DOHH2 (cell line): ENCODE data around the gene SIAH1.
"Not testable (repeated sequence)": the region's sequence is repeated elsewhere in the genome, so short reads cannot be mapped to it uniquely, and the experiment has no call there.

Source experiments
- H3F3A ChIP-seq: fragments of 200-600 bp; sonication (generic), shearing (Covaris generic); 2 replicates; pipeline ENCODE4 v1.6.0; 2016; ENCODE audit warnings: antibody characterized with exemption, mild to moderate bottlenecking; ENCODE audit not compliant: control insufficient read depth, insufficient read depth
- H3K27ac ChIP-seq: fragments of 200-600 bp; sonication (generic); 2 replicates; pipeline ENCODE4 v1.5.1; 2014; ENCODE audit warnings: low read depth, mild to moderate bottlenecking, low read length, moderate library complexity
- H3K27me3 ChIP-seq: fragments of 200-600 bp; sonication (generic); 2 replicates; pipeline ENCODE4 v1.6.1; 2014; ENCODE audit warnings: mild to moderate bottlenecking, low read length, mixed read lengths; ENCODE audit not compliant: control insufficient read depth
- H3K36me3 ChIP-seq: fragments of 200-600 bp; sonication (generic); 2 replicates; pipeline ENCODE4 v1.6.1; 2014; ENCODE audit warnings: mild to moderate bottlenecking, low read length, moderate library complexity, mixed read lengths; ENCODE audit not compliant: control insufficient read depth
- H3K4me1 ChIP-seq: fragments of 200-600 bp; sonication (generic); 2 replicates; pipeline ENCODE4 v1.6.1; 2014; ENCODE audit warnings: mild to moderate bottlenecking, low read length, mixed read lengths; ENCODE audit not compliant: control insufficient read depth
- H3K4me2 ChIP-seq: fragments of 200-600 bp; sonication (generic); 2 replicates; pipeline ENCODE4 v1.6.0; 2014; ENCODE audit warnings: mild to moderate bottlenecking, low read length, moderate library complexity
- H3K4me3 ChIP-seq: fragments of 200-600 bp; sonication (generic); 2 replicates; pipeline ENCODE4 v1.5.1; 2014; ENCODE audit warnings: mild to moderate bottlenecking, low read length, mixed read lengths
- H3K79me2 ChIP-seq: fragments of 200-600 bp; sonication (generic); 2 replicates; pipeline ENCODE4 v1.6.1; 2014; ENCODE audit warnings: mild to moderate bottlenecking, low read length, mixed read lengths; ENCODE audit not compliant: control insufficient read depth
- H3K9me2 ChIP-seq: fragments of 200-600 bp; sonication (generic); replicated peaks from 2 replicates; pipeline ENCODE4 v1.6.1; 2014; ENCODE audit warnings: mild to moderate bottlenecking, low read length, mixed read lengths; ENCODE audit not compliant: control insufficient read depth
- H3K9me3 ChIP-seq: fragments of 200-600 bp; sonication (generic); 2 replicates; pipeline ENCODE4 v1.6.1; 2014; ENCODE audit warnings: antibody characterized with exemption, low read length, mixed read lengths; ENCODE audit not compliant: control insufficient read depth, insufficient read depth
- H4K20me1 ChIP-seq: fragments of 200-600 bp; sonication (generic); 2 replicates; pipeline ENCODE4 v1.6.0; 2014; ENCODE audit warnings: low read depth, mild to moderate bottlenecking, antibody characterized with exemption, low read length, moderate library complexity; ENCODE audit not compliant: control insufficient read depth, insufficient read depth
- CTCF ChIP-seq: fragments of 200-600 bp; sonication (generic); IDR thresholded peaks from one replicate; pipeline ENCODE4 v1.5.1; 2014; ENCODE audit warnings: antibody characterized with exemption, mild to moderate bottlenecking, low read depth, low read length; ENCODE audit not compliant: poor library complexity, severe bottlenecking
- EZH2phosphoT487 ChIP-seq: fragments of 200-600 bp; sonication (generic); IDR thresholded peaks from 2 replicates; pipeline ENCODE4 v1.6.1; 2017; ENCODE audit warnings: borderline replicate concordance, mild to moderate bottlenecking, antibody characterized with exemption, low read length, moderate library complexity, mixed read lengths

The SIAH1 gene

GRCh38 chr16:48381201-48381600 is 4.0 kb downstream of the SIAH1 start:
- Histone ChIP-seq H4K20me1 (peaks cover 43% of the 10 kb centered on the region), H3K4me1 (peaks cover 36% of the 10 kb centered on the region)
- TF ChIP-seq EZH2phosphoT487: no peak
- no peak for TF ChIP-seq CTCF

GRCh38 chr16:48378836-48379235 is 6.4 kb downstream of the SIAH1 start:
- H4K20me1 ChIP-seq: peaks cover 54% of the 10 kb centered on the region
- H3K4me2 ChIP-seq: no peak overlapping the region
- no peaks in the 10 kb centered on the region for H3F3A ChIP-seq
- H3K4me3 ChIP-seq: no peak overlapping the region
- H3K9me3 ChIP-seq: no peaks in the 10 kb centered on the region
- peaks cover 100% of the 10 kb centered on the region for H3K79me2 ChIP-seq
- H3K36me3 ChIP-seq: no peaks in the 10 kb centered on the region
- H3K27me3 ChIP-seq: no peaks in the 10 kb centered on the region
- TF ChIP-seq CTCF (no peak), EZH2phosphoT487 (no peak)
- peaks cover 29% of the 10 kb centered on the region for H3K4me1 ChIP-seq
- no peak overlapping the region for H3K27ac ChIP-seq
- H3K9me2 ChIP-seq: no peaks in the 10 kb centered on the region

More at GRCh38 chr16:48381201-48381600, 4.0 kb downstream of the SIAH1 start:
- Histone ChIP-seq H3K9me2 (no peaks in the 10 kb centered on the region), H3K36me3 (no peaks in the 10 kb centered on the region), H3K9me3 (no peaks in the 10 kb centered on the region), H3K27me3 (no peaks in the 10 kb centered on the region), H3K4me2 (no peak overlapping the region), H3K27ac (no peak overlapping the region), H3K4me3 (no peak overlapping the region), H3F3A (no peaks in the 10 kb centered on the region), H3K79me2 (peaks cover 84% of the 10 kb centered on the region)

GRCh38 chr16:48378276-48378675 is 6.9 kb downstream of the SIAH1 start:
- Histone ChIP-seq H3K4me2 (no peak overlapping the region), H3K27me3 (no peaks in the 10 kb centered on the region)
- TF ChIP-seq CTCF (no peak), EZH2phosphoT487 (no peak)

GRCh38 chr16:48377301-48377700 is 7.9 kb downstream of the SIAH1 start:
- Histone ChIP-seq H3K79me2 (peaks cover 100% of the 10 kb centered on the region), H4K20me1 (peaks cover 53% of the 10 kb centered on the region), H3K4me1 (peaks cover 29% of the 10 kb centered on the region; the same call in 1 of the 2 replicates)
- not testable (repeated sequence) for H3K9me2 ChIP-seq, H3K27me3 ChIP-seq, H3K9me3 ChIP-seq, H3K36me3 ChIP-seq, H3K27ac ChIP-seq, H3K4me3 ChIP-seq, H3F3A ChIP-seq, H3K4me2 ChIP-seq

More at GRCh38 chr16:48378276-48378675, 6.9 kb downstream of the SIAH1 start:
- H3F3A ChIP-seq: no peaks in the 10 kb centered on the region
- H3K4me3 ChIP-seq: no peak overlapping the region
- peaks cover 100% of the 10 kb centered on the region for H3K79me2 ChIP-seq
- H3K4me1 ChIP-seq: peaks cover 29% of the 10 kb centered on the region
- H4K20me1 ChIP-seq: peaks cover 54% of the 10 kb centered on the region
- H3K36me3 ChIP-seq: no peaks in the 10 kb centered on the region
- H3K9me2 ChIP-seq: no peaks in the 10 kb centered on the region
- H3K9me3 ChIP-seq: no peaks in the 10 kb centered on the region
- H3K27ac ChIP-seq: no peak overlapping the region
